ENCODE data around the gene EYA3.

EYA3 gene

DNA sequence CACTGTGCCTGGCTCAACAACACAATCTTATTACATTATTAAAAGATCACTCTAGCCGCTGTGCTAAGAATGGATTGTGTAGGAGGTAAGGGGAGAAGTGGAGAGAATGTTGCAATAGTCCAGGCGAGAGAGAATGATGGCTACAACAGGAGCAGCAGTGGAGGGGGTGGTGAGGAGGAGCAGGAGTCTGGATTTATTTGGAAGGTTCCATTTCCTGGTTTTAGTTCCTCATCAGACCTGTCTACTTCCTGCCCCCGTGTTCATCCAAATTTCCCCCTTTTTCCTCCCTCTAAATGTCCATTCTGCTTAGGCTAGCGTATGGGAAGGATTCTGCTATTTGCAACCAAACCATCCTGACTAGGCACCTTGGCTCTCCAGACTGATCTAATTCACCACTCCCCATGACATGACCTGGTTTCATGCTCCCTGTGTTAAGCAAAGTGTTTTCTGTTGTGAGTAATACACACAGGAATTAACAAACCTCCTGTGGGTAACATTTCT is 35.1 kb upstream of the EYA3 start:
- DNase-seq (ENCODE audit: low read depth in 2 of 2) = peak; percentile 78 to 95
- no peak overlapping the region for H3K4me3 ChIP-seq (replicated peaks in 1 of 2; ENCODE audit: low read depth in 2 of 2, low read length in 2 of 2)
- TF ChIP-seq, protein P1, sequence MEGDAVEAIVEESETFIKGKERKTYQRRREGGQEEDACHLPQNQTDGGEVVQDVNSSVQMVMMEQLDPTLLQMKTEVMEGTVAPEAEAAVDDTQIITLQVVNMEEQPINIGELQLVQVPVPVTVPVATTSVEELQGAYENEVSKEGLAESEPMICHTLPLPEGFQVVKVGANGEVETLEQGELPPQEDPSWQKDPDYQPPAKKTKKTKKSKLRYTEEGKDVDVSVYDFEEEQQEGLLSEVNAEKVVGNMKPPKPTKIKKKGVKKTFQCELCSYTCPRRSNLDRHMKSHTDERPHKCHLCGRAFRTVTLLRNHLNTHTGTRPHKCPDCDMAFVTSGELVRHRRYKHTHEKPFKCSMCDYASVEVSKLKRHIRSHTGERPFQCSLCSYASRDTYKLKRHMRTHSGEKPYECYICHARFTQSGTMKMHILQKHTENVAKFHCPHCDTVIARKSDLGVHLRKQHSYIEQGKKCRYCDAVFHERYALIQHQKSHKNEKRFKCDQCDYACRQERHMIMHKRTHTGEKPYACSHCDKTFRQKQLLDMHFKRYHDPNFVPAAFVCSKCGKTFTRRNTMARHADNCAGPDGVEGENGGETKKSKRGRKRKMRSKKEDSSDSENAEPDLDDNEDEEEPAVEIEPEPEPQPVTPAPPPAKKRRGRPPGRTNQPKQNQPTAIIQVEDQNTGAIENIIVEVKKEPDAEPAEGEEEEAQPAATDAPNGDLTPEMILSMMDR (IDR thresholded peaks at IDR 0.05; ENCODE audit: low read depth, low read length) = no peak

DNA sequence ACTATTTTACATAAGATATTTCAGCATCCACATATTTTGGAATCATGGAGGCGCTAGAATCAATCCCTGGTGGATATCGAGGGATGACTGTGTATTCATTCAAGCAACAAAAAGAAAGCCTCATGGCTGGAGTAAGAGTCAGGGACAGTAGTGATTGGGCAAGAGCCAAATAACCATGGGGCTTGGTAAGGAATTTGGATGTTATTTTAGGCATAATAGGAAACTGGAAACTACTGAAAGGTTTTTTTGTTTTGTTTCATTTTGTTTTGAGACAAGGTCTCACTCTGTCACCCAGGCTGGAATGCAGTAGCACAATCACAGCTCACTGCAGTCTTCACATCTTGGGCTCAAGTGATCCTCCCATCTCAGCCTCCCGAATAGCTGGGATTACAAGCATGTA is 33.8 kb upstream of the EYA3 start:
- H3K4me3 ChIP-seq (replicated peaks in 1 of 2; ENCODE audit: low read depth in 2 of 2, low read length in 2 of 2) = no peak overlapping the region
- peak; percentile 37 to 82 for DNase-seq (ENCODE audit: low read depth in 2 of 2)
- TF ChIP-seq, protein P1 (IDR thresholded peaks at IDR 0.05; ENCODE audit: low read depth, low read length) = no peak

DNA sequence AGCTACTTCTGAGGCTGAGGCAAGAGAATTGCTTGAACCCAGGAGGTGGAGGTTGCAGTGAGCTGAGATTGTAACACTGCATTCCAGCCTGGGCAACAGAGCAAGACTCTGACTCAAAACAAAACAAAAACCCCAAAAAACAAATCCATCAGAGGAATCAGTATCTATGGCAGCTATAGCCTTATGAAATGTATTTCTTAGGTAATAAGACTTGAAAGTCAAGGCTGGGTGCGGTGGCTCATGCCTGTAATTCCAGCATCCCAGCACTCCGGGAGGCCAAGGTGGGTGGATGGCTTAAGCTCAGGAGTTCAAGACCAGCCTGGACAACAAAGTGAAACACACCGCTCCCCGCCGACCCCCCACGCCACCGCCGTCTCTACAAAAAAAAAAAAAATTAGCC is 31.1 kb upstream of the EYA3 start:
- DNase-seq (ENCODE audit: low read depth in 2 of 2) = no peak
- no peak overlapping the region for H3K4me3 ChIP-seq (replicated peaks in 1 of 2; ENCODE audit: low read depth in 2 of 2, low read length in 2 of 2)
- TF ChIP-seq, protein P1 (IDR thresholded peaks at IDR 0.05; ENCODE audit: low read depth, low read length) = no peak

DNA sequence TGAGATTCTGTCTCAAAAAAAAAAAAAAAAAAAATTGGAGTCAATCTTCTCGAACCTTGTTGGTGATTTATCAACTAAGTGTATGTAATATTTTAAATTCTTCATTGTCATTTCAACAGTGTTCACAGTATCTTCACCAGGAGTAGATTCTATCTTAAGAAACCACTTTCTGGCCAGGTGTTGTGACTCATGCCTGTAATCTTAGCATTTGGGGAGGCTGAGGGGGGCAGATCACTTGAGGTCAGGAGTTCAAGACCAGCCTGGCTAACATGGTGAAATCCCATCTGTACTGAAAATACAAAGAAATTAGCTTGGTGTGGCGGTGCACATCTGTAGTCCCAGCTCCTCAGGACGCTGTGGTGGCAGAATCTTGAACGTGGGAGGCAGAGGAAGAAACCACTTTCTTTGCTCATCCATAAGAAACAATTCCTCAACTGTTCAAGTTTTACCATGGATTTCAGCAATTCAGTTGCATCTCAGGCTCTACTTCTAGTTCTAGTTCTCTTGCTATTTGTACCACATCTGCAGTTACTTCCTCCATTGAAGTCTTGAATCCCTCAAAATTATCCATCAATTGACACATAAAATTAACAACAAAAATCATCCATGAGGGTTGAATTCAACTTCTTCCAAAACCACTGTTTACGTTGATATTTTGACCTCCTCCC is 30.4 kb upstream of the EYA3 start:
- TF ChIP-seq, protein P1 (IDR thresholded peaks at IDR 0.05; ENCODE audit: low read depth, low read length) = no peak
- no peak for DNase-seq (ENCODE audit: low read depth in 2 of 2)
- H3K4me3 ChIP-seq (replicated peaks in 1 of 2; ENCODE audit: low read depth in 2 of 2, low read length in 2 of 2) = no peak overlapping the region

DNA sequence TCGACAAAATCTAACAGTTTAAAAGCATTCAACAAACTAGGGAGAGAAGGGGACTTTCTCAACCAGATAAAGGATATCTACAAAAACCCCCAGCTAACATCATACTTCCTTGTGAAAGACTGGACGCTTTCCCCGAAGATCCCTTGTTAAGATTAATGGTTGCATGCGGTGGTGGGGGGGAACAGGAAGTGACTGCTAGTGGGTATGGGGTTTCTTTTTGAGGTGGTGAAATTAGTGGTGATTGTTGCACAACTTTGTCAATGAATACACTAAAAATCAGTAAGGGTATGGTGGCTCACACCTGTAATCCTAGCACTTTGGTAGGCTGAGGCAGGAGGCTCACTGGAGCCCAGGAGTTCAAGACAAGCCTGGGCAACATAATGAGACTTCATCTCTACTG is 26.9 kb upstream of the EYA3 start:
- peak; percentile 19 to 23 for DNase-seq (ENCODE audit: low read depth in 2 of 2)
- H3K4me3 ChIP-seq (replicated peaks in 1 of 2; ENCODE audit: low read depth in 2 of 2, low read length in 2 of 2) = no peak overlapping the region
- TF ChIP-seq, protein P1 (IDR thresholded peaks at IDR 0.05; ENCODE audit: low read depth, low read length) = no peak

DNA sequence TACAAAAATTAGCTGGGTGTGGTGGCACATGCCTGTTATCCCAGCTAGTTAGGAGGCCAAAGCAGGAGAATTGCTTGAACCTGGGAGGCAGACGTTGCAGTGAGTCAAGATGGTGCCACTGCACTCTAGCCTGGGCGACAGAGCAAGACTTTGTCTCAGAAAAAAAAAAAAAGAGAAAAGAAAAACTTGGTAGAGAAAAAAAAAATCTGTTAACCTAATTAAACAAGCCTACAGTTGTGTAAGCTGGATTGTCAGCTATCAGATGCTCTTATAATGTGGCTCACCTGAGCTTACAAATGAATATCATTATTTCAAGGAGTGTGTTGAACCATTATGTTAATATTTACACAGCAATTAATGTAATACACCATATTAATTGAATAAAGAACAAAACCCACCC is 26.4 kb upstream of the EYA3 start:
- TF ChIP-seq, protein P1 (IDR thresholded peaks at IDR 0.05; ENCODE audit: low read depth, low read length) = no peak
- H3K4me3 ChIP-seq (replicated peaks in 1 of 2; ENCODE audit: low read depth in 2 of 2, low read length in 2 of 2) = no peak overlapping the region

DNA sequence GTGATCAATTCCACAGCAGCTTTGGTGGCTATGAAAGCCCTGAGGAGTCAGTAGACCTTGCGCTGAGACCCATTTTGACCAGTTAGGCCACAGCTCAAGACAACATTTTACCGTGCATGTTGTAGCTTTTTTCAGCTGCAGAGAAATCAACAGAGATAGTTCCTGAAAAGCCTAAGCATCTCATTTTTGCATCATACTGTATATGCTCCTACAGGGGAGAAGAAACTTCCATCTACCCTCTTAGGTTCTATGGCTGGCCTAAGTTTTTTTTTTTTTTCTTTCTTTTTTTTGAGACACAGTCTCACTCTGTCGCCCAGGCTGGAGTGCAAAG is 24.8 kb upstream of the EYA3 start:
- no peak overlapping the region for H3K4me3 ChIP-seq (replicated peaks in 1 of 2; ENCODE audit: low read depth in 2 of 2, low read length in 2 of 2)
- no peak for DNase-seq (ENCODE audit: low read depth in 2 of 2)
- TF ChIP-seq, protein P1 (IDR thresholded peaks at IDR 0.05; ENCODE audit: low read depth, low read length) = peak; percentile 5

More for the DNA sequence above, 26.4 kb upstream of the EYA3 start:
- no peak for DNase-seq (ENCODE audit: low read depth in 2 of 2)
